NB4 (cell line): ENCODE data around the gene HOOK2.

ENCODE experiments used
- DNase-seq: peaks from one replicate; pipeline ENCODE4 v3.0.0; 2010; ENCODE audit warnings: low read depth
- H3K4me3 ChIP-seq: one replicate; pipeline ENCODE4 v1.5.1; 2011; ENCODE audit warnings: mild to moderate bottlenecking, low read depth, low read length, moderate library complexity
- MYC ChIP-seq: IDR thresholded peaks from 2 replicates; pipeline ENCODE4 v1.6.1; 2011; ENCODE audit warnings: low read depth, low read length
- POLR2A ChIP-seq: IDR thresholded peaks from 2 replicates; pipeline ENCODE4 v1.6.1; 2011; ENCODE audit warnings: mild to moderate bottlenecking; ENCODE audit not compliant: insufficient read length; ENCODE audit errors: extremely low read depth
- TF ChIP-seq, protein P1 (sequence below): IDR thresholded peaks from 2 replicates; pipeline ENCODE4 v1.6.1; 2011; ENCODE audit warnings: low read depth, low read length
- TF ChIP-seq, protein P2 (sequence below): IDR thresholded peaks from one replicate; pipeline ENCODE4 v1.5.1; 2012; ENCODE audit warnings: low read depth, low read length

Gene HOOK2

DNA sequence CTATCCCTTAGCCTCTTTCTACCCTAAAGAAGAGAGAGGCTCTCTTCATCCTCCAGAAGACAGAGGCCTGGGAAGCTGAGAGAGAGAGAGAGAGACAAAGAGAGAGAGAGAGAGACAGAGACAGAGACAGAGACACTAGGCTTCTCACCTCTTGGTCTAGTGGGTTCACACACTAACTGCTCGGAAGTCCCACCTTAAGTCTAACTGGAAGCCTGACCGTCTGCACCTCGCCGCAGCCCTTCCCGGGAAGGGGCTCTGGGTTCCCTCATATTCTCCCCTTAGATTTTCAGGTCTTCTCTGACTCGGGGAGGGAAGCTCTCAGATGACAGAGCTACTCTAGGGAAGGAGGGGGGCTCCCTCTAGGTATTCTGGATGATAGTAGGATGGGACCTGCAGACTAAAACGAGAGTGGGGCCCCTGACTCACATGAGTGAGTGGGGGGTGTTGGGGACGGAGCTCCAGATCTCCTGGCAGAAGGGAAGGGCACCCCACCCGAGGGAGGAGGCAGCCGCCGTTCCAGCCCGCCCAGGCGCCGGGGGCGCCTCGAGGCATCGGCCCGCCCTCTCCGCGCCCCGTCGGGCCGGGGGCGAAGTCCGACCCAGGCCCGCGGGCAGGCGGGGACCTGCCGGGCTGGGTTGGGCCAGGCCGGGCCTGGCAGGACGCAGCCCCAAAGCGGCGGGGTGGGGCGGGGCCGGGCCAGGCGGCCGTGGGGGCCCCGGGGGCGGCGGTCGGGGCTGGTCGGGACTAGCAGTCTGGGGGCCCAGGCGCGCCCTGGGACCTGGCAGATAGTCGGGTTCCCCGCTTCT is 13.9 kb upstream of the HOOK2 start:
- H3K4me3 ChIP-seq, result peak overlapping the region; percentile 56
- DNase-seq, result no peak
- TF ChIP-seq, protein P1, sequence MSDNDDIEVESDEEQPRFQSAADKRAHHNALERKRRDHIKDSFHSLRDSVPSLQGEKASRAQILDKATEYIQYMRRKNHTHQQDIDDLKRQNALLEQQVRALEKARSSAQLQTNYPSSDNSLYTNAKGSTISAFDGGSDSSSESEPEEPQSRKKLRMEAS, result no peak

DNA sequence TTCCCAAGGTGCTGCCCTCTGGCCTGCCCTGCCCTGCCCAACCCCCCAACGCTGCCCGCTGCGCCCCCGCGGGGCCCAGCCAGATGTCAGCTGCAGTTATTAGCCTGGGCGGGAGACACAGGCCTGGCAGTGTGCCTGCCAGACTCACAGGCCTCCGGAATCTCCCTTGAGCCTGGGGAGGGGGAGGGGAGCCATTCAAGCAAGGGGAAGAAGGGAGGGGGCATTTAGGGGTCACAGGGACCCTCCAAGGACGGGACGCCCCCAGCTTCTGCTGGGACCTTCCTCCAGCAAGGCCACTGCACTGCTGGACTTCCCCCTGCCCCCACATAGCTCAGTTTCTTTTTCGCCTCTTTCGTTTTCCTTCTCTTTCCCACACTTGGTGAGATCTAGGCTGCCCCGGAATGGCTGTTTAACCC is 13.3 kb upstream of the HOOK2 start:
- peak overlapping the region; percentile 56 for H3K4me3 ChIP-seq
- DNase-seq, result peak; percentile 69
- TF ChIP-seq, protein P1, result no peak; the same call in 1 of the 2 replicates
- no peak for TF ChIP-seq POLR2A
- TF ChIP-seq, protein P2, sequence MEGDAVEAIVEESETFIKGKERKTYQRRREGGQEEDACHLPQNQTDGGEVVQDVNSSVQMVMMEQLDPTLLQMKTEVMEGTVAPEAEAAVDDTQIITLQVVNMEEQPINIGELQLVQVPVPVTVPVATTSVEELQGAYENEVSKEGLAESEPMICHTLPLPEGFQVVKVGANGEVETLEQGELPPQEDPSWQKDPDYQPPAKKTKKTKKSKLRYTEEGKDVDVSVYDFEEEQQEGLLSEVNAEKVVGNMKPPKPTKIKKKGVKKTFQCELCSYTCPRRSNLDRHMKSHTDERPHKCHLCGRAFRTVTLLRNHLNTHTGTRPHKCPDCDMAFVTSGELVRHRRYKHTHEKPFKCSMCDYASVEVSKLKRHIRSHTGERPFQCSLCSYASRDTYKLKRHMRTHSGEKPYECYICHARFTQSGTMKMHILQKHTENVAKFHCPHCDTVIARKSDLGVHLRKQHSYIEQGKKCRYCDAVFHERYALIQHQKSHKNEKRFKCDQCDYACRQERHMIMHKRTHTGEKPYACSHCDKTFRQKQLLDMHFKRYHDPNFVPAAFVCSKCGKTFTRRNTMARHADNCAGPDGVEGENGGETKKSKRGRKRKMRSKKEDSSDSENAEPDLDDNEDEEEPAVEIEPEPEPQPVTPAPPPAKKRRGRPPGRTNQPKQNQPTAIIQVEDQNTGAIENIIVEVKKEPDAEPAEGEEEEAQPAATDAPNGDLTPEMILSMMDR, result no peak
- TF ChIP-seq MYC, result no peak

GRCh38 chr19:12788042-12788681 is 12.8 kb upstream of the HOOK2 start:
- DNase-seq, result peak; percentile 27
- TF ChIP-seq, protein P1, result no peak
- TF ChIP-seq, protein P2, result no peak
- TF ChIP-seq MYC, result no peak
- no peak for TF ChIP-seq POLR2A
- no peak overlapping the region for H3K4me3 ChIP-seq

- no peak for DNase-seq
- TF ChIP-seq POLR2A, result no peak
- TF ChIP-seq, protein P2, result no peak
- TF ChIP-seq MYC, result no peak
- TF ChIP-seq, protein P1, result no peak
These were observed 12.1 kb upstream of the HOOK2 start for GRCh38 chr19:12787458-12787857.

DNA sequence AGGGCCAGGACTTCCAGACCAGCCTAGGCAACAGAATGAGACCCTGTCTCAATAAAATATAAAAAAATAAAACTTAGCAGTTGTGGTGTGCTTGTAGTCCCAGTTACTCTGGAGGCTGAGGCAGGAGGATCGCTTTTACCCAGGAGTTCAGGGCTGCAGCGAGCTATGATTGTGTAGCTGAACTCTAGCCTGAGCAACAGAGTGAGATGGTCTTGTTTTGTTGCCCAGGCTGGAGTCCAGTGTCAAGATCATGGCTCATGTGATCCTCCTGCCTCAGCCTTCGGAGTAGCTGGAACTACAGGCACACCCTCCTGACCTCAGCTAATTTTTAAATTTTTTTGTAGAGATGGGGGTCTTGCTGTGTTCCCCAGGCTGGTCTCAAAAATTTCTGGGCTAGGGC is 11.6 kb upstream of the HOOK2 start:
- no peak overlapping the region for H3K4me3 ChIP-seq
- no peak for TF ChIP-seq POLR2A
- TF ChIP-seq MYC, result no peak
- TF ChIP-seq, protein P2, result no peak
- TF ChIP-seq, protein P1, result no peak

More at GRCh38 chr19:12787458-12787857, 12.1 kb upstream of the HOOK2 start:
- no peak overlapping the region for H3K4me3 ChIP-seq

GRCh38 chr19:12786141-12786870 is 11.0 kb upstream of the HOOK2 start:
- DNase-seq, result peak; percentile 88
- TF ChIP-seq, protein P1, result no peak; the same call in 1 of the 2 replicates
- TF ChIP-seq MYC, result 0 out of 2 replicates have a peak, but pooled peaks have one; percentile 19
- H3K4me3 ChIP-seq, result no peak overlapping the region

More for the DNA sequence above, 11.6 kb upstream of the HOOK2 start:
- no peak for DNase-seq
